ENCODE results near the gene DAB2IP. TPM values are rescaled to one million over a fixed set of nuclear protein-coding genes. Genes with fewer than 3 reads are reported as not detected.
A peak's percentile ranks its signal among the peaks of the same experiment; 100 is the strongest.

The DAB2IP gene
- total RNA-seq, 1 donor from 2014 or later = 81.6 TPM

GRCh38 chr9:121767171-121767769, 115.8 kb downstream of the DAB2IP start:
- ATAC-seq (no peak), DNase-seq (no peak)
- Histone ChIP-seq H3K4me3 (no peak overlapping the region), H3K9me3 (no peaks in the 10 kb centered on the region), H3K4me1 (peaks cover 16% of the 10 kb centered on the region), H3K27me3 (no peaks in the 10 kb centered on the region), H3K36me3 (peaks cover 59% of the 10 kb centered on the region), H3K27ac (no peak overlapping the region)
- intact Hi-C loops (cut with DNase I) = loop anchor here (5.0 kb wide), 1 partner anchor 225 kb away; no protein-coding TSS in a partner anchor
- TF ChIP-seq CTCF (IDR thresholded peaks at IDR 0.05) = no peak

- H3K36me3 ChIP-seq = peaks cover 70% of the 10 kb centered on the region
These were observed 117.1 kb downstream of the DAB2IP start for GRCh38 chr9:121768416-121769015.

GRCh38 chr9:121769939-121770338, 118.5 kb downstream of the DAB2IP start:
- no peak for ATAC-seq
- Histone ChIP-seq H3K27ac (no peak overlapping the region), H3K4me3 (no peak overlapping the region), H3K9me3 (no peaks in the 10 kb centered on the region), H3K27me3 (no peaks in the 10 kb centered on the region), H3K4me1 (peaks cover 8% of the 10 kb centered on the region), H3K36me3 (peaks cover 78% of the 10 kb centered on the region)
- intact Hi-C loops (cut with DNase I) = loop anchor here (5.0 kb wide), 1 partner anchor 222 kb away; no protein-coding TSS in a partner anchor
- TF ChIP-seq CTCF (IDR thresholded peaks at IDR 0.05) = no peak
- DNase-seq = no peak

More at GRCh38 chr9:121768416-121769015, 117.1 kb downstream of the DAB2IP start:
- Histone ChIP-seq H3K27me3 (no peaks in the 10 kb centered on the region), H3K4me3 (no peak overlapping the region), H3K9me3 (no peaks in the 10 kb centered on the region), H3K4me1 (peaks cover 16% of the 10 kb centered on the region), H3K27ac (no peak overlapping the region)
- ATAC-seq (no peak), DNase-seq (no peak)
- TF ChIP-seq CTCF (IDR thresholded peaks at IDR 0.05) = no peak
- intact Hi-C loops (cut with DNase I) = loop anchor here (5.0 kb wide), 1 partner anchor 224 kb away; no protein-coding TSS in a partner anchor

- Histone ChIP-seq H3K9me3 (no peaks in the 10 kb centered on the region), H3K27me3 (no peaks in the 10 kb centered on the region), H3K4me3 (no peak overlapping the region), H3K36me3 (peaks cover 85% of the 10 kb centered on the region), H3K27ac (no peak overlapping the region), H3K4me1 (peaks cover under 1% of the 10 kb centered on the region)
- TF ChIP-seq CTCF (IDR thresholded peaks at IDR 0.05) = no peak
- DNase-seq = no peak
- intact Hi-C loops (cut with DNase I) = no loop called here
- no peak for ATAC-seq
These were observed 119.2 kb downstream of the DAB2IP start for GRCh38 chr9:121770415-121771273.

GRCh38 chr9:121771418-121771817, 120.0 kb downstream of the DAB2IP start:
- Histone ChIP-seq H3K9me3 (no peaks in the 10 kb centered on the region), H3K27me3 (no peaks in the 10 kb centered on the region), H3K4me3 (no peak overlapping the region), H3K36me3 (peaks cover 89% of the 10 kb centered on the region), H3K4me1 (no peaks in the 10 kb centered on the region), H3K27ac (no peak overlapping the region)
- TF ChIP-seq CTCF (IDR thresholded peaks at IDR 0.05) = no peak
- ATAC-seq (peak; percentile 11), DNase-seq (peak; percentile 57)
- intact Hi-C loops (cut with DNase I) = no loop called here
